ENCODE data around the gene SRCAP. TPM values are rescaled to one million over a fixed set of nuclear protein-coding genes. Genes with fewer than 3 reads are reported as not detected.
A peak's percentile ranks its signal among the peaks of the same experiment; 100 is the strongest.

SRCAP gene
- total RNA-seq, 4 donors from 2014 or later = 31.6 to 59.3 (median 41.0) TPM

- TF ChIP-seq CTCF (IDR thresholded peaks at IDR 0.05) (no peak), POLR2A (IDR thresholded peaks at IDR 0.05; ENCODE audit: low read depth) (no peak), EP300 (IDR thresholded peaks at IDR 0.05) (no peak), POLR2AphosphoS5 (IDR thresholded peaks at IDR 0.05) (no peak)
- Histone ChIP-seq H3K4me1 (peaks cover 28 to 52% (median 41%) of the 10 kb centered on the region in 4 donors), H3K27me3 (no peaks in the 10 kb centered on the region), H3K36me3 (peaks cover 5 to 37% (median 28%) of the 10 kb centered on the region in 4 donors), H3K4me3 (no peak overlapping the region), H3K9me3 (no peaks in the 10 kb centered on the region), H3K27ac (replicated peaks in 1 of 4) (peak overlapping the region; percentile 56 to 65 (median 62))
- 73% methylated on average over 2 of the region's 2 CpGs for WGBS
- intact Hi-C loops (cut with DNase I) = no loop called here
- DNase-seq (ENCODE audit: extremely low spot score) = no peak
Measured at GRCh38 chr16:30744183-30744582, 45.2 kb downstream of the SRCAP start.

GRCh38 chr16:30745082-30745481 is 46.1 kb downstream of the SRCAP start:
- H3K4me3 ChIP-seq = no peak overlapping the region
- no peak for DNase-seq (ENCODE audit: extremely low spot score)
- peaks cover 0 to 31% (median 21%) of the 10 kb centered on the region in 4 donors for H3K36me3 ChIP-seq
- TF ChIP-seq POLR2A (IDR thresholded peaks at IDR 0.05; ENCODE audit: low read depth) (no peak), POLR2AphosphoS5 (IDR thresholded peaks at IDR 0.05) (no peak), CTCF (IDR thresholded peaks at IDR 0.05) (no peak), EP300 (IDR thresholded peaks at IDR 0.05) (no peak)
- H3K9me3 ChIP-seq = no peaks in the 10 kb centered on the region
- no peak overlapping the region for H3K27ac ChIP-seq (replicated peaks in 1 of 4)
- 67% methylated on average over 2 of the region's 2 CpGs for WGBS
- peaks cover 29 to 49% (median 44%) of the 10 kb centered on the region in 4 donors for H3K4me1 ChIP-seq
- no peaks in the 10 kb centered on the region for H3K27me3 ChIP-seq
- intact Hi-C loops (cut with DNase I) = no loop called here

GRCh38 chr16:30746638-30747175 is 47.7 kb downstream of the SRCAP start:
- H3K36me3 ChIP-seq = peaks cover 0 to 40% (median 30%) of the 10 kb centered on the region in 4 donors
- no peak overlapping the region for H3K4me3 ChIP-seq
- intact Hi-C loops (cut with DNase I) = no loop called here
- peaks cover 13 to 33% (median 28%) of the 10 kb centered on the region in 4 donors for H3K4me1 ChIP-seq
- H3K9me3 ChIP-seq = no peaks in the 10 kb centered on the region
- DNase-seq (ENCODE audit: extremely low spot score) = no peak
- no peaks in the 10 kb centered on the region for H3K27me3 ChIP-seq
- peak overlapping the region in 3 of 4 donors; percentile 83 to 90 (median 83) for H3K27ac ChIP-seq (replicated peaks in 1 of 4)
- WGBS = 88% methylated on average over 9 of the region's 9 CpGs
- no peak for TF ChIP-seq CTCF (IDR thresholded peaks at IDR 0.05)
- no peak for TF ChIP-seq EP300 (IDR thresholded peaks at IDR 0.05)
- TF ChIP-seq POLR2AphosphoS5 (IDR thresholded peaks at IDR 0.05) = no peak
- no peak for TF ChIP-seq POLR2A (IDR thresholded peaks at IDR 0.05; ENCODE audit: low read depth)

- H3K27me3 ChIP-seq = no peaks in the 10 kb centered on the region
- TF ChIP-seq POLR2AphosphoS5 (IDR thresholded peaks at IDR 0.05) = no peak
- TF ChIP-seq POLR2A (IDR thresholded peaks at IDR 0.05; ENCODE audit: low read depth) = no peak
- TF ChIP-seq CTCF (IDR thresholded peaks at IDR 0.05) = no peak
- H3K4me3 ChIP-seq = peak overlapping the region; percentile 87 to 98 (median 96)
Measured at GRCh38 chr16:30747331-30747730, 48.4 kb downstream of the SRCAP start.

More at GRCh38 chr16:30747331-30747730, 48.4 kb downstream of the SRCAP start:
- peak overlapping the region; percentile 72 to 90 (median 83) for H3K27ac ChIP-seq (replicated peaks in 1 of 4)
- H3K9me3 ChIP-seq = no peaks in the 10 kb centered on the region
- WGBS = 53% methylated on average over 3 of the region's 3 CpGs
- intact Hi-C loops (cut with DNase I) = no loop called here
- peaks cover under 1 to 40% (median 35%) of the 10 kb centered on the region in 4 donors for H3K36me3 ChIP-seq
- H3K4me1 ChIP-seq = peaks cover 9 to 27% (median 22%) of the 10 kb centered on the region in 4 donors
- no peak for DNase-seq (ENCODE audit: extremely low spot score)

All from esophagus muscularis mucosa (tissue), 4 donors.